Measurements from ENCODE around the gene CD81.

DNA sequence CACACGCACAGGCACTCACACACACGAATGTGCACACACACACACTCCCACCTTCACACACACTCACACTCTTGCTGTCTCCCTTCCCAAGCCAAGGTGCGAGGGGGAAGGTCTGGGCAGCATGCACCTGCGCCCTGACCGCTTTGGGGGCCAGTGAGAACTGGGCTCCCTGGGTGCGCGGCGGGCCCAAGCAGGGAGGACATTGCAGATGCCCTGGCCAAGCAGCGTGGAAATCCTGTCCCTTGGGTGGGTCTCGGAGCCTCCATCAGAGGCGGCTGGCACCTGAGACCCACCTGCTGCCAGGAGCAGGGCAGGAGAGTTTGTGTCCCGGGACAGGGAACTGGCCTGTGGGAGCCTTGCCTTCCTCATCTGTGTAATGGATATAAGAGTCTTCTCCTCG lies 3.3 kb downstream of the CD81 start:
- TF ChIP-seq, protein P1, sequence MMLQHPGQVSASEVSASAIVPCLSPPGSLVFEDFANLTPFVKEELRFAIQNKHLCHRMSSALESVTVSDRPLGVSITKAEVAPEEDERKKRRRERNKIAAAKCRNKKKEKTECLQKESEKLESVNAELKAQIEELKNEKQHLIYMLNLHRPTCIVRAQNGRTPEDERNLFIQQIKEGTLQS (CRISPR knock-in tag; conservative IDR thresholded peaks at IDR 0.05) = no peak
- TF ChIP-seq, protein P2, sequence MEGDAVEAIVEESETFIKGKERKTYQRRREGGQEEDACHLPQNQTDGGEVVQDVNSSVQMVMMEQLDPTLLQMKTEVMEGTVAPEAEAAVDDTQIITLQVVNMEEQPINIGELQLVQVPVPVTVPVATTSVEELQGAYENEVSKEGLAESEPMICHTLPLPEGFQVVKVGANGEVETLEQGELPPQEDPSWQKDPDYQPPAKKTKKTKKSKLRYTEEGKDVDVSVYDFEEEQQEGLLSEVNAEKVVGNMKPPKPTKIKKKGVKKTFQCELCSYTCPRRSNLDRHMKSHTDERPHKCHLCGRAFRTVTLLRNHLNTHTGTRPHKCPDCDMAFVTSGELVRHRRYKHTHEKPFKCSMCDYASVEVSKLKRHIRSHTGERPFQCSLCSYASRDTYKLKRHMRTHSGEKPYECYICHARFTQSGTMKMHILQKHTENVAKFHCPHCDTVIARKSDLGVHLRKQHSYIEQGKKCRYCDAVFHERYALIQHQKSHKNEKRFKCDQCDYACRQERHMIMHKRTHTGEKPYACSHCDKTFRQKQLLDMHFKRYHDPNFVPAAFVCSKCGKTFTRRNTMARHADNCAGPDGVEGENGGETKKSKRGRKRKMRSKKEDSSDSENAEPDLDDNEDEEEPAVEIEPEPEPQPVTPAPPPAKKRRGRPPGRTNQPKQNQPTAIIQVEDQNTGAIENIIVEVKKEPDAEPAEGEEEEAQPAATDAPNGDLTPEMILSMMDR (IDR thresholded peaks at IDR 0.05) = no peak

All from WTC11 (cell line).